BE2C (cell line): ENCODE measurements around the gene CSN1S1.
"Not testable (repeated sequence)": the region's sequence is repeated elsewhere in the genome, so short reads cannot be mapped to it uniquely, and the experiment has no call there.

Experiments
- DNase-seq: peaks from one replicate; pipeline ENCODE4 v3.0.0-alpha.2; 2020
- H3K27me3 ChIP-seq: fragments of 250-450 bp; sonication (Bioruptor Pico); 2 replicates; pipeline ENCODE4 v1.5.1; 2020; ENCODE audit warnings: mild to moderate bottlenecking
- H3K36me3 ChIP-seq: fragments of 250-450 bp; sonication (Bioruptor Pico); 2 replicates; pipeline ENCODE4 v1.5.1; 2020; ENCODE audit warnings: mild to moderate bottlenecking
- H3K4me1 ChIP-seq: fragments of 250-450 bp; sonication (Bioruptor Pico); 2 replicates; pipeline ENCODE4 v1.5.1; 2020
- H3K4me3 ChIP-seq: 2 replicates; pipeline ENCODE4 v1.5.1; 2011; ENCODE audit warnings: low read depth, low read length
- H3K9me3 ChIP-seq: fragments of 250-450 bp; sonication (Bioruptor Pico); 2 replicates; pipeline ENCODE4 v1.5.1; 2020
- TF ChIP-seq, protein P1 (sequence below): IDR thresholded peaks from 2 replicates; pipeline ENCODE4 v1.5.1; 2012; ENCODE audit warnings: mild to moderate bottlenecking, low read depth, low read length

Gene CSN1S1

DNA sequence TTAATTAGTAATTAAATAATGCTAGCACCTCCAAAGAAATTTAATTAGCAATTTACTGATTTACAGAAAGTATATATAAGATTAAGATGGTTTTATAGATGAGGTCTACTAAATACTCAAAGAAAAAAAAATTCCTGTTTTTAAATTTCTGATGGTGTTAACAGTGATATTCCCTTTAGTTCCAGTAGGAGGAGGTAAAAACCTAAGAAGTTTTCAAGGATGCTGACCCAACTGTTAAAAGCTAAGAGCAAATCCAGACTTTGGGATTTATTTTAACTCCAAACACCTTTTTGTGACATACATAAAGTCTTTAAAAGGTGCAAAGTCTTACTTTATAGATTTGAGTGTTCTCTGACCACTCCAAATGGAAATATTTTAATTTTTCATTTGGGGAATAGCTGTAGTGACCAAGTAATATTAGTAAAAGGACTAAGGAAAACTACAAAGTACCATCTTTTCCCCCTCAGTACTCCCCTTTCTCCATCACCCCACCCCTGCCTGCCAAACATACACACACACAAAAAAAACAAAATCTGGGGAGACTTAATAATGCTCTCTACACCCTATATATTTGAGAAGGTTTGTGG is 34.2 kb upstream of the CSN1S1 start:
- no peaks in the 10 kb centered on the region for H3K9me3 ChIP-seq
- no peak overlapping the region for H3K4me3 ChIP-seq
- TF ChIP-seq, protein P1, sequence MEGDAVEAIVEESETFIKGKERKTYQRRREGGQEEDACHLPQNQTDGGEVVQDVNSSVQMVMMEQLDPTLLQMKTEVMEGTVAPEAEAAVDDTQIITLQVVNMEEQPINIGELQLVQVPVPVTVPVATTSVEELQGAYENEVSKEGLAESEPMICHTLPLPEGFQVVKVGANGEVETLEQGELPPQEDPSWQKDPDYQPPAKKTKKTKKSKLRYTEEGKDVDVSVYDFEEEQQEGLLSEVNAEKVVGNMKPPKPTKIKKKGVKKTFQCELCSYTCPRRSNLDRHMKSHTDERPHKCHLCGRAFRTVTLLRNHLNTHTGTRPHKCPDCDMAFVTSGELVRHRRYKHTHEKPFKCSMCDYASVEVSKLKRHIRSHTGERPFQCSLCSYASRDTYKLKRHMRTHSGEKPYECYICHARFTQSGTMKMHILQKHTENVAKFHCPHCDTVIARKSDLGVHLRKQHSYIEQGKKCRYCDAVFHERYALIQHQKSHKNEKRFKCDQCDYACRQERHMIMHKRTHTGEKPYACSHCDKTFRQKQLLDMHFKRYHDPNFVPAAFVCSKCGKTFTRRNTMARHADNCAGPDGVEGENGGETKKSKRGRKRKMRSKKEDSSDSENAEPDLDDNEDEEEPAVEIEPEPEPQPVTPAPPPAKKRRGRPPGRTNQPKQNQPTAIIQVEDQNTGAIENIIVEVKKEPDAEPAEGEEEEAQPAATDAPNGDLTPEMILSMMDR = peak; percentile 54
- no peaks in the 10 kb centered on the region for H3K36me3 ChIP-seq
- H3K4me1 ChIP-seq = no peaks in the 10 kb centered on the region
- no peaks in the 10 kb centered on the region for H3K27me3 ChIP-seq
- DNase-seq = no peak

DNA sequence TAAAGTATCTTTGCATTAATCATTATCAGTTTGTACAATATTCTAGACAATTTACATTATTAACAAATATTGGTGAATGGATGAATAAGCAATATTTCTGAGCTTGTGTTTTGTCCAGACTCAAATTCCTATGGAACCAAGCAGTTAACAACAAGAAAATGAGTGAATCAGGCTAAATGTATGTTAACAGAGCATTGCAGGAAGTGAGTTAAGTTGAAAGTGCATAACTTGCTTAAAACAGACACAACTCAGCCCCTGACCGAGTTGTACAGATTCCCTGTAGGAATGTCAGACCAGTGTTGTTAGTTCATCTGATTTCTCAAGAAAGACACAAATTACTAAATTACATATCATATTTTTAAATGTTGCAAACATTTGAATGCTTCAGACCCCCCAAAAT is 23.7 kb upstream of the CSN1S1 start:
- TF ChIP-seq, protein P1 = no peak

DNA sequence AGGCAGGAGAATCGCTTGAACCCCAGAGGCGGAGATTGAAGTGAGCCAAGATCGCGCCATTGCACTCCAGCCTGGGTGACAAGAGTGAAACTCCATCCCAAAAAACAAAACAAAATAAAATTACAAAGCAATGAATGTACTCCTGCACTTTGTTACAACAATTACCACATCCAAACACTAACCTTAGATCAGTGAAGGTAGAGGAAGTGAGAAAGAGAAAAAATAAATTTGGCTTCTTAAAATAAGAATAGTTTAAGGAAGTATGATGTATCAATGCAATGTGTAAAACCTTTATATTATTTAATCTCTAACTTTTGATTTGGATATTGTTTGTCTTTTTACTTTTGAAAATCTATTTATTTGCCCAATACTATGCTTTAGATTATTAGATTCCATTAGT is 21.7 kb upstream of the CSN1S1 start:
- no peak overlapping the region for H3K4me3 ChIP-seq
- TF ChIP-seq, protein P1 = no peak
- no peaks in the 10 kb centered on the region for H3K4me1 ChIP-seq
- no peaks in the 10 kb centered on the region for H3K36me3 ChIP-seq
- DNase-seq = no peak
- H3K27me3 ChIP-seq = no peaks in the 10 kb centered on the region
- H3K9me3 ChIP-seq = no peaks in the 10 kb centered on the region

More for the DNA sequence above, 23.7 kb upstream of the CSN1S1 start:
- Histone ChIP-seq H3K27me3 (no peaks in the 10 kb centered on the region), H3K4me3 (no peak overlapping the region), H3K9me3 (no peaks in the 10 kb centered on the region), H3K36me3 (no peaks in the 10 kb centered on the region), H3K4me1 (no peaks in the 10 kb centered on the region)
- no peak for DNase-seq

DNA sequence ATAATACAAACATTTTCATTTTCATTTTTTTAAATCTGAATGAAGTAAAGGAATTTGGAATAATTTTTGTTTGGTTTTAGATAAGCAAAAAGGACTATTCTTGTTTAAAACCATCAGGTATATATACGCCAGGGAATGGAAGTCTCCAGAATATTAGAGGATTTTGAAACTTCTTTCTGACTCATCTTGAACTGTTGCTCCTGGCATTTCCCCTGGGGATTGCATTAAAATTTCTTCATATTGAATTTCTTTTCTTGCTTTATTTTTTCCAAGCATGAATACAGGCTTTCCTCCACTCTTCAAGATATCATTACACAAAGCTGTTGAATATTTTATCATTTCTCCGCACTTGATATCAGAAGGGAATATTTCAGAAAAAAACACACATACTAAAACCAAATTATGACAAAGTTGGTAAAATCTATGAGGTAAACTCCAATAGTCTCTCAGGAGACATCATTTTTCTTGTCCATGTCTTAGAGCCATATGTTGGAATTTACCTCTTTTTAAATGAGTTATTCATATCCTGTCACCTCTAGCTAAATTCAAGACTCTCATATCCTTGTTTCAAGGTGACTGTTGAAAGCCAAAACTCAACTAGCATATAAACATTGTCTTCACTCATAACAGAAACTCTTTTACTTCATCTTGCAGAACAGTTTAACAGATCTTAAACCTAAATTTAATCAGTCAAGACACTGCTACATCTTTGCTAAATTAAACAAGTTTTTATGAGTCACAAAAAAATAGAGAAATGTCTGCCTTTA is 20.7 kb upstream of the CSN1S1 start:
- Histone ChIP-seq H3K27me3 (no peaks in the 10 kb centered on the region), H3K4me1 (no peaks in the 10 kb centered on the region), H3K4me3 (no peak overlapping the region), H3K36me3 (no peaks in the 10 kb centered on the region), H3K9me3 (no peaks in the 10 kb centered on the region)
- DNase-seq = no peak
- TF ChIP-seq, protein P1 = no peak

DNA sequence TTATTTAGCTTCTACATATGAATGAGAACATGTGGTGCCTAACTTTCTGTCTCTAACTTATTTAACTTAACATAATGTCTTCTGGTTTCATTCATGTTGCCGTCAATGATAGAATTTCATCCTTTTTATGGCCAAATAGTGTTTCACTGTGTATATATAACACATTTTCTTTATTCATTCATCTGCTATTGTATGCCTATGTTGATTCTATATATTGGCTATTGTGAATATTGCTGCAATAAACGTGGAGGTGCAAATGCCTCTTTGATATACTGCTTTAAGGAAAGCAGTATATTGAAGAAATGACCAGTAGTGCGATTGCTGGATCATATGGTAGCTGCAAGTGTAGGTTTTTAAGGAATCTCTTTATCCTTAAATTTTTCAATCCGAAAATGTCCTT is 10.0 kb upstream of the CSN1S1 start:
- Histone ChIP-seq H3K4me3 (no peak overlapping the region), H3K9me3 (no peaks in the 10 kb centered on the region; the same call in 1 of the 2 replicates), H3K4me1 (no peaks in the 10 kb centered on the region), H3K36me3 (no peaks in the 10 kb centered on the region), H3K27me3 (no peaks in the 10 kb centered on the region)
- TF ChIP-seq, protein P1 = no peak
- DNase-seq = no peak

DNA sequence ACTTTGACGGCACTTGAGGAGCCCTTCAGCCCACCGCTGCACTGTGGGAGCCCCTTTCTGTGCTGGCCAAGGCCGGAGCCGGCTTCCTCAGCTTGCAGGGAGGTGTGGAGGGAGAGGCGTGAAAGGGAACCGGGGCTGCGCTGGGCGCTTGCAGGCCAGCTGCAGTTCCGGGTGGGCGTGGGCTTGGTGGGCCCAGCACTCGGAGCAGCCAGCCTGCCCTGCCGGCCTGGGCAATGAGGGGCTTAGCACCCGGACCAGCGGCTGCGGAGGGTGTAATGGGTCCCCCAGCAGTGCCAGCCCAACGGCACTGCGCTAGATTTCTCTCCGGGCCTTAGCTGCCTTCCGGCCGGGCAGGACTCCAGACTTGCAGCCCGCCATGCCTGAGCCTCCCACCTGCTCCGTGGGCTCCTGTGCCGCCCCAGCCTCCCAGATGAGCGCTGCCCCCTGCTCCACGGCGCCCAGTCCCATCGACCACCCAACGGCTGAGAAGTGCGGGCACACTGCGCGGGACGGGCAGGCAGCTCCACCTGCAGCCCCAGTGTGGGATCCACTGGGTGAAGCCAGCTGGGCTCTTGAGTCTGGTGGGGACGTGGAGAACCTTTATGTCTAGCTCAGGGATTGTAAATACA is 7.0 kb upstream of the CSN1S1 start:
- H3K36me3 ChIP-seq, H3K9me3 ChIP-seq, DNase-seq, H3K4me3 ChIP-seq, H3K27me3 ChIP-seq, H3K4me1 ChIP-seq: not testable (repeated sequence)
